HG03439 (cell line): ENCODE results near the gene RABGAP1L.
"Not testable (repeated sequence)": the region's sequence is repeated elsewhere in the genome, so short reads cannot be mapped to it uniquely, and the experiment has no call there.

Experiments used
- ATAC-seq: cut with Tn5 transposase; IDR thresholded peaks from one replicate; pipeline ENCODE4 v1.9.1; 2021; ENCODE audit warnings: mild to moderate bottlenecking, moderate library complexity; ENCODE audit not compliant: unreplicated experiment

The RABGAP1L gene

DNA sequence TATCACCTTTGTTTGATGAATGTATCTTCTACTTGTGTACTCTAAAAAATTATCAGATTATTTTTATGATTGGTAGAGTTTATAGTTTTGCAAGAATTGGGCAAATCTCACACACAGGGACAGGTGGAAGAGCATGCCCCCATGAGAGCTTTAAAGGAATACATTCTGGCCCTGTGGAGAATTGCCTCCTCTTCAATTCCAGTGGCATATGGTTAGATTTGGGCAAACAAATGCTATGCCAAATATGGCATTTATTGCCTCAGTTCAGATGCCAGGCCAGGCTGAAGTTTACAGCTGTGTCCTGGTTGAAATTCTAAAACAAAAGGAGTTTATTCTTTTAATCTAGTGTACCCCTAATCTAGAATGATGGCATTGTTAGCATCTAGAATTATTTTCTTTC lies 678.1 kb downstream of the RABGAP1L start:
- no peak for ATAC-seq

DNA sequence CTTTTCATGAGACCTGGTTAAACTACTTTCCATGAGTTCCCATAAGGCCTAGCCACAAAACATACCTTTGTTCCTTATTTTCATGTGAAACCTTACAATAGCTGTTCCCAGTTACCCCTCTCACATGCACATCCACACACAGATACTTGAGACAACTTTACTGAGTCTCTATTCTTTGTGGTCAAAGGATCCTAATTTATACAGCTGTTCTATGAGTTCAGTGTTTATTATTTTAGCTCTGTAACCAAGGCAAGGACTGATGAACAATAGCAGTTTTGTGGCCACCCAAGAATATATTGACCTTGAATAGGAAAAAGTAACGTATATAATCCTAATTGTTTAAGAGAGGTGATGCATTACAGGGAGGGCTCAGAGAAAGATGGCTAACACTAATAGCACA lies 679.9 kb downstream of the RABGAP1L start:
- ATAC-seq: no peak

DNA sequence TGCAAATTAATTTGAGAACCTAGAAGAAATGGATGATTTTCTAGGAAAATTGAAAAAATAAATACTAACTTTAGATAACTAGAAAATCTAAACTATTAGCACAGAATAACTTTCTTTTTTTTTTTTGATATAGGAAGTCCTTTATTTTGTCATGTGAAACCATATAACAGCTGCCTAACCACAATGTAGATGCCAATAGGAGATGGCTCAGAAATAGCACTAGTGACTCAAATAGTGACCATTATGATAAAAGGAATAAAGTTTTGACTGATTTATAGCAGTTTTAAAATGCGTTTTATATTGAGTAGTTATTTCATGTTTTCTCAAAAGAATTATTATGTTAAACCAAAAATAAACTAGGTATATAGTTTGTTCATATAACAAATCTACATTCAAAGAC lies 682.4 kb downstream of the RABGAP1L start:
- ATAC-seq: no peak

DNA sequence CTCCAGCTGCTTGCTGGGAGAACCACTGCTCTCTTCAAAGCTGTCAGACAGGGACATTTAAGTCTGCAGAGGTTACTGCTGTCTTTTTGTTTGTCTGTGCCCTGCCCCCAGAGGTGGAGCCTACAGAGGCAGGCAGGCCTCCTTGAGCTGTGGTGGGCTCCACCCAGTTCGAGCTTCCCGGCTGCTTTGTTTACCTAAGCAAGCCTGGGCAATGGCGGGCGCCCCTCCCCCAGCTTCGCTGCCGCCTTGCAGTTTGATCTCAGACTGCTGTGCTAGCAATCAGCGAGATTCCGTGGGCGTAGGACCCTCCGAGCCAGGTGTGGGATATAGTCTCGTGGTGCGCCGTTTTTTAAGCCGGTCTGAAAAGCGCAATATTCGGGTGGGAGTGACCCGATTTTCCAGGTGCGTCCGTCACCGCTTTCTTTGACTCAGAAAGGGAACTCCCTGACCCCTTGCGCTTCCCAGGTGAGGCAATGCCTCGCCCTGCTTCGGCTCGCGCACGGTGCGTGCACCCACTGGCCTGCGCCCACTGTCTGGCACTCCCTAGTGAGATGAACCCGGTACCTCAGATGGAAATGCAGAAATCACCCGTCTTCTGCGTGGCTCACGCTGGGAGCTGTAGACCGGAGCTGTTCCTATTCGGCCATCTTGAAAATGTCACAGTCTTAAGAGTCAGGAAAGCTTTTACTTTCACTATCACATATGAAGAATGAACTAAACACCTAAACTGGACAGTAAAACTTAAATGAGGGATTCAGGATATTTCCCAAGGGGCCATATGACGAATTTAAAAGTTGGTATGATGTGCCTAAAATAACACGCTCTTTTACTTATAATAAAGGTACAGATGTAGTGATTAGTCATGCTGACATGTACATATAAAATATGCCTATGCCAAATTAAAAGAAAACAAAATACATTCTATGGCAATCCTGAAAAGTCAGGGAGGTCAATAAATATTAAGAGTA lies 689.6 kb downstream of the RABGAP1L start:
- ATAC-seq: not testable (repeated sequence)

DNA sequence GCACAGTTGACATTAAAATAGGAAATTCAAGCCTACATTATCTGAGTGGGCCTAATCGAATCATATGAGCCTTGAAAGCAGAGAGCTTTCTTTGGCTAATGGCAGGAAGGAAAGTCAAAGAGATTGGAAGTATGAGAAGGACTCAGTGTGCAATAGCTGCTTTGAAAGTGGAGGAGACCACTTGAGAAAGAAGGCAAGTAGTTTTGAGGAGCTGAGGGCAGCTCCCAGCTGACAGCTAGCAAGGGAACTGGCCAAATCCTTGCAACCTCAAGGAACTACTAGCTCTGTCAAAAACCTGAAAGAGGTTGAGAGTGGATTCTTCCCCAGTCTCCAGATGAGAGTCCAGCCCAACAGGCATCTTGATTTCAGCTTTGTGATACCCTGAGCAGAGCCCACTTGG lies 691.4 kb downstream of the RABGAP1L start:
- ATAC-seq: no peak

DNA sequence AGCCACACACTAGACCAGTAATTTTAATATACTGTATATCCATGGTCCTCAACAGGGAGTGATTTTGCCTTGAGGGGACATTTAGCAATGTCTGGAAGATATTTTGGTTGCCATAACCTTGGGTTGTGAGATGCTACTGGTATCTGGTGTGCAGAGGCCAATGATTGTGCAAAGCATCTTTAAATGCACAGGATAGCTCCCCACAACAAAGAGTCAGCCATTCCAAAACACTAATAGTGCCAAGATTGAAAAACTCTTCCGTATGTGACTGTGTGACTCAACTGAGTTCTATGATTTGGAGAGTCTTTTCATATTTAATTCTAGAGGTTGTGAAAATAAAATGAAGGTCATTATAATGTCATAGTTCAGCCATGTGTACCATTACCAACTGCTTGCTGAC lies 699.0 kb downstream of the RABGAP1L start:
- ATAC-seq: no peak

DNA sequence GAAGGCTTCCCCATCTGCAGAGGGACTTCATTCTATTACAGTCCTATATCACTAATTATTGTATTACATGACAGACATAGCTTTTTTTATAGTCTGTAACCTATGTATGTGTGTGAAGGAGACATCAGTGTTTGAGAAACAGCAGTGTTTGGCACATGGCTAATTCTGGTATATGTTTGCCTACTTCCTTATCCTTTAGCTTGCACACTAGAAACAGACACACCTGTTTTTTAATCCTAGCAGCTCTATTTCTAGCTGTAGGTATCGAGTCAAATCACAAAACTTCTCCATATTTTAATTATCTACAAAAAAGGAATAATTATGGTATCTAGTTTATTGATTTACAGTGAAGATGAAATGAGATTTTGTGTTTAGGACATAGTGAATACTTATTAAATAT lies 711.0 kb downstream of the RABGAP1L start:
- ATAC-seq: no peak

DNA sequence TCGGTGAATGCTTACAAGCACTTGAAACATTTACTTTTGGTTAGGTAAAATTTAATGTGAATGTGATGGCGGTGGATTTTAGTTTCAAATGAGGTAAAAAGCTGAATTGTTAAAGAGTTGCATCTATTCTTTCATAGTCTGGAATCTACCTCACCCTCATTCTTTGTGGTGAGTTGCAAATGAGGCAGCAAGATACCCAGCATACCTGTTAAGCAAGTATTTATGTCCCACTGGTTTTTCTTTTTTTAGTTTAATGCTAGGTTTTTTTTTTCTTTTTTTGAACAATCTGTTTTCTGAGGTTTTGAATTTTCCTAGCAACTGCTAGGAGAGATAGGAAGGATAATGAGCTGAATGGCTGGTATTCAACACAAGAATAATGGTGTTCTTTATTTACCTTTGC lies 712.6 kb downstream of the RABGAP1L start:
- ATAC-seq: no peak

DNA sequence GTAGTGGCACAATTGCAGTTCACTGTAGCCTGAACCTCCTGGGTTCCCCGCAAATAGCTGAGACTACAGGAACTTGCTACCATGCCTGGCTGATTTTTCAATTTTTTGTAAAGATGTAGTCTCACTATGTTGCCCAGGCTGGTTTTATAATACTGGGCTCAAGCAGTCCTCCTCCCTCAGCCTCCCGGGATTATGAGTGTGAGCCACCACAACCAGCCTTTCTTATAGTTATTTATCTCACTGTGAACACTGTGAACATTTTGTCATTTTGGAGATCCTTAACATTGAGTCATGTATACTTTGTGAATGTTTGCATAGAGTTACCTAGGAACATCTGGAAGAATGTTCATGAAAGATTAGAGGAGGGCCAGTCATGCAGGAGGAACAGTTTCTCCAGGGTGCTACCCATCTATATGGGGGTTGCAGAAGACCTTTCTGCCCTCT lies 713.3 kb downstream of the RABGAP1L start:
- no peak for ATAC-seq

DNA sequence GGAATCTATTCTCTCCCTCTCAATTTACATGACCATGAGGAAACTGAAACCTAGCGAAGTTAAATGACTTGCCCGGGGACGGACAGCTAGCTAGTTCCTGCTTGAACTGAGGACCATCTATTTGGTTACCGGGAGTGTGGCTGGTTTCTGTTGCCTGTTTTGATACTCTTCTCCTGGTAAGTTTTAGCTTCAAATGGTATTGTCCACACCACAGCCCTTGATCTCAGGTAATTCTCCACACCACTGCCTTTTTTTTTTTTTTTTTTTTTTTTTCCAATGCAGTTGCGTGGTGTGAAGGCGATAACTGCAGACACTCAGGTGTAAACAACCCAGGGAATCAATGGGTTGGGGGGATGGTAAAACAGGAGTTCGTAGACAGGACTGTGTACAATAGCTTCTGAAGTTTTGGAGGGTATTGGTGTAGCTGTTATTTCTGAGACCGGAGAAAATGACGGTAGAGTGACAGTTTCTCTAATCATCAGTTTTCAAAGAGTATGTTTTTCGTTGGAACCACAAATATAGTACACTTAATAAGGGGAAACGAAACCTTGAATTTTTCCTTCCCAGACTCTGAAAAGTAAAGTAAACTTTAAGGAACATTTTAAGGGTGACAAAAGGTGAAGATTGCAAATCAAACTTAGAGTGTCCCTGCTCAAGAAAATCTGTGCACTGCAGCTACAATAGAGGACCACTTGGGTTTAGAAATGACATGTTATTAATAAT lies 715.2 kb downstream of the RABGAP1L start:
- no peak for ATAC-seq

DNA sequence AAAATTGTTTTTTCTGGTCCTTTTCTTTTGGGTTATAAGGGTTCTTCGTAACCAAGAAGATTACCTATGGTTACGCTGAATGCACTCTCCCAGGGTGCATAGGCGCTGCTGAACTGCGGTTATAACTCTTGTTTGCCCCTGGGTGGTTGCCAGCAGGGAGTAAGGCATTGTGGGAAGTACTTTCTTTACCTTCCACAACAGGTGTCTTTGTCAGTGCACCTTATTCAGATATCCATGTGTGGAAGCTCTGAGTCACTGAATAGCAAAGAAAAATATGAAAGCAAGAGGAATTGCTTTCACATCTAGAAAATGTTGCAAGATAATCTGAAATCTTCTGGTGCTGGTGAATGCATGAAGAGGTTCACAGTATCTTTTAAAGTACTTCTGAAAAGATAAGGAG lies 716.0 kb downstream of the RABGAP1L start:
- ATAC-seq: no peak

DNA sequence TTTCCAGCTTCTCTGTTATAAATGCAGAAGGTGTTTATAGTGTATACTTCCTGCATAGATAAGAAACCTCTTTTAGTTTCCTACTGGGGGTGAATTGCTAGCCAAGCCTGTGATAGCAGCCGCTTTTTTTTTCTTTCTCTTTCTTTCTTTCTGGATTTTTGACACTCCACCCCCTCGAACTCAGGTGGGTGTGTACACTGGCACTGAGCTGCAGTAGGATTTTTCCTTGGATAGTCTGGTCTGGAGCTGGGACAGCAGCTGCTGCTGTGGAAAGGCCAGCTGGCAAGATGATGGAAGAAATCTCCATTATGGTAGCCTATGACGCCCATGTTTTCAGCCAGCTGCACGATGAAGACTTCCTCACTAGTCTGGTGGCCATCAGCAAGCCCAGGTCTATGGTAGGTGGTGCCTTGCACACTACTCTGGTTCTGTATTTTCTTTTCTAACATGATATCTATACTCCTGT lies 717.9 kb downstream of the RABGAP1L start:
- ATAC-seq: no peak

DNA sequence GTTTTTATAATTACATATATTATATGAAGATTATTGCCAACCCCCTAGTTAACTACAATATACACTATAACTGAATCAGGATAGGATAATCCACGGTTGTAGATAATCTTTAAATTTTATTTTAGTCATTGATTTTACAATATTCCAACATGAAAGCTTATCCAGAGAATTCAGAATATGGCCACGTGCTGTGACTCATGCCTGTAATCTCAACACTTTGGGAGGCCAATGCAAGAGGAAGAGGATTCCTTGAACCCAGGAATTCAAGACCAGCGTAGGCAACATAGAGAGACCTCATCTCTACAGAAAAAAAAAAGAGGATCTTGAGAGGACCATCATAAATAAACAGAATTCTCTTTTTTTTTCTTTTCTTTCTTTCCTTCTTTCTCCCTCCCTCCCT lies 720.9 kb downstream of the RABGAP1L start:
- no peak for ATAC-seq

DNA sequence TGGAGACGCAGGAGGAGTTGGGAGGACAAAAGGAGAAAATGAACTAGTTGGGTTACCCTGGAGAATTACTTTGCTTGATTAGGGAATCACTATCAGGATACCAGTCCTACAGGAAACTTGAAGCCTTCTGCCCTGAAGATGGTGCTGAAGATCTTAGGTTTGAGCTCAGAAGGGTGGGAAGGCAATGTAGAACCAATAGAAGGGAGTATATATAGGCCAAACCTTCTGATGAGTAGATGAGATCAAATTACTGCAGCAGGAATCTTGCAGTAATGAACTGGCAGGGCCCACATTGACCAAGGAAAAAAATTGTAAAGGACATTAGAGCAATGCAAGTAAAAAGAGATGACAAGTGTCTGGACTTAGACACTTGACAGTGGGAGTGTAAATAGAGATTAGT lies 724.1 kb downstream of the RABGAP1L start:
- no peak for ATAC-seq

DNA sequence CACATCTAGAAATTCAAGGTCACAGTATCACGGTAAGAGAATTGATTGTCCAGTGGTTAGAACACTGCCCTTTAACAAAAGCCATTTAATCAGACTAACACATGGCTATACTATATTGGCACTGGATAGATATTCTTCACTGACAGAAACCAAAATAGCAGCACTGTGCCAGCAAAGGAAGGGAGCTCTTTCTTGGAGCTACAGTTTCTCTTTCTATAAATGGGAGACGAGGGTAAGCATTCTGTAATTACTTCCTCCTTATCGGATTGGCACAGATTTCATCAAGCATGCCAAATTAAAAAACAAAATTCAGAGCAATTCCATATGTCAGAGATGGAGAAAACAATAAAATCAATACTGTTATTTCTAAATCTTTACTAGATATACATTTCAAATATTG lies 724.7 kb downstream of the RABGAP1L start:
- ATAC-seq: no peak

DNA sequence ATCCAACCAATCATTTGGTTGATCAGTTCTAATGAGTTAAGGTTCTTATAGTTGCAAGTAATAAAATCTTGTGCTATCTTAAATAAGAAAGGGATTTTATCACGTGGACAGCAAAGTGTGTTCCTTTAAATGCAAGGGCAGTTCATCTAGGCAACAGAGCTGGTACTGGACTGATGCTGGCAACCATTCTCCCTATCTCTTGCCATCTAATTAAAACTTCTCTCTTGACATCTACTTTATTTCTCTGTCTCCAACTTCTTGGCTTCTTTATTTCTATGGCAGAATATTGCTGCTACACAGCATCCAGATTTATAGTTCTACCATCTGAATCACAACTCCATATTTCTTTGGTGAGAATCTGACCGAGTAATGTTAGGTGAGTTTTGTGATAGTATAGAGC lies 725.2 kb downstream of the RABGAP1L start:
- no peak for ATAC-seq

DNA sequence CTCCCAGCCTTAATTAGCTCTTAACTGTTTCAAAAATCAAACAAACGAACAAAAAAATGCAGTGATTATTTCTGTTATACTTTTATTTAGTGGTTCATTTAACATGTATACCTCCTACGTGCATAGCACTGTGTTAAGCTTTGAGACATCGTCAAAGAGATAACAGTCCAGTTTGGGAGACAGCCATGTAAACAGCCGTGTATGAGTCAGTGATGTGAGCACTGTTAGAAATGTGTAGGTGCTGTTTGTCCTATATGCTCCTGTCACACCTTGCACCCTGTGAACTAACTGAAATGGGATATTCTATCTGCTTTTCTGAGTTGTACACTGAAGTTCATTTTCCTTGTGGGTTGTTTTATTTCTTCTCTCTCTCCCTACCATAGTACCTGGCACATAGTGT lies 730.7 kb downstream of the RABGAP1L start:
- no peak for ATAC-seq

DNA sequence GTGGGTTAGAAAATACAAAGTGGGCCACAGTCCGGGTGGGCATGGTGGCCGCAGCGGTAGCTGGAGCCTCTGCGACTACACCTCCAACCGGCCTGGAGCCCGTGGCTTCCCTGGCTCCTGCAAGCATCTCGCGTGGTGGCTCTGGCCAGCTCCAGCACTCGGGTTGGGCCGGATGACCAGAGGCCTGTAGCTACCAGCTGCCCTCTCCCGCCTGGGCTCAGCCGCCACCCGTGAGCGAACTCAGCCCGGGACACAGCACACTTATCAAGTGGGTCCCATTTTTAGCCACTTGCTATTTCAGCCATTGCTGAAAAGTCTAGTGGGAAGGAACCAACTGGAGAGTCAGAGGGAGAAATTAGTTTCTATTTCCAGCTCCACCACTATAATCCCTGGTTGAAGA lies 732.7 kb downstream of the RABGAP1L start:
- no peak for ATAC-seq

DNA sequence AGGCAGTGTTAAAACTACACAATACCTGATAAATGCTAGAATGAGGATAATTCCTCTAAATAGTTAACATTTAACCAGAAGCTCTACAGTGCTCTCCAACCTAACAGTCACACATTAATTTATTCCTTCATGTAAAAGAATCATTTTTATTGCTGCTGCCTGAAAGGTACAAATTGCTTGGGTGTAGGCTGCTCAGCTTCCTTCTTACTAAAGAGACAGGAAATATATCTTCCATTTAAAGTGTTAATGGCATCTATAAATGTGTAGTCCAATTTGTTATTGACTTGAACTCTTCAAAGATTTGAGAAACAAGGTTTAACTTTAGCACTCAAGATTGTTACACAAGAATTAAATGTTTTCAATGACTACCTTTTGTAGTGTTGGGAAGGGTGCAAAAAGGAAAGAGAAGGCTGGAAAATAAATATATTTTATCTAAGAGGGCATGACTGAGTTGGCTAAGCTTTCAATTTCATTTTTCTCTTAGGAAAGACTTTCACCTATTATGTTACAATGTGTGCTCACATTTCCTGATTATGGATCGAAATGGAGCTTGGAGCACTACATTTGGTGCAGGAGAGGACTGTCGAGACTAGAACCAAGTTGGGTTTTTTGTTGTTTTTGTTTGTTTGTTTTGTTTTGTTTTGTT lies 734.9 kb downstream of the RABGAP1L start:
- no peak for ATAC-seq

DNA sequence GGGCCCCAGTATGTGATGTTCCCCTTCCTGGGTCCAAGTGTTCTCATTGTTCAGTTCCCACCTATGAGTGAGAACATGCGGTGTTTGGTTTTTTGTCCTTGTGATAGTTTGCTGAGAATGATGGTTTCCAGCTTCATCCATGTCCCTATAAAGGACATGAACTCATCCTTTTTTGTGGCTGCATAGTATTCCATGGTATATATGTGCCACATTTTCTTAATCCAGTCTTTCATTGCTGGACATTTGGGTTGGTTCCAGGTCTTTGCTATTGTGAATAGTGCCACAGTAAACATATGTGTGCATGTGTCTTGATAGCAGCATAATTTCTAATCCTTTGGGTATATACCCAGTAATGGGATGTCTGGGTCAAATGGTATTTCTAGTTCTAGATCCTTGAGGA lies 736.3 kb downstream of the RABGAP1L start:
- not testable (repeated sequence) for ATAC-seq

DNA sequence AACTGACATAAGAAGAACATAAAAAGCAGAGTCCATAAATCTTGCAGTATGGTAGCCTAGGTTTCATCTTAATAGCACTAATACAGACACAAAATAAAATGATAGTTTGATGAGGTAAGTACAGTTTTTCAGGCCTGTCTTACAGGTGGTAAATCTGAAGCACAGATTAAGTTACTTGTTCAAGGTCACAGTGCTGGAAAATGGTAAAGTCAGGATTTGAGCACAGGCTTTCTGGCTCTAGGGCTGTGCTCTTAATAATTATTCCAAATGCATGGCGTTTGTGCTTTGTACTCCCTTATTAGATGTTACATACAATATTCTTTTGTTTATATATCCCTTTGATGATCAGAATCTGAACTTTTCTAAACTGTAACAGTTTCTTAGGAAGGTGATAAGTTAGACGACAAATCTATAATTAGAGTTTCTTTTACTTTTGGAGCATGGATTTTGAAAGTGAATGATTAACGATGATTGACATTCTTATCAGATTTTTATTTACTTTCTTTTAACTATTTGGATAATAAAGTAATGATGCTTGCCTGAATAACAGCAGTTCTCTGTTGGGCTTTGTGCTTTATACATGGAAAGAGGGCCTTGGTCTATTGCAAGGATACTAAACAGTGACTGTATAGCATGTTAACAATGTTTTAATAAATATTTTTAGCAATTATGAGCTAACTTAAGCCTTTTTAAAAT lies 738.9 kb downstream of the RABGAP1L start:
- ATAC-seq: no peak
